ENCODE measurements around the gene FMNL2.

FMNL2 gene

GRCh38 chr2:152583512-152584229, 248.7 kb downstream of the FMNL2 start:
- DNase-seq (ENCODE audit: low spot score), result no peak

DNA sequence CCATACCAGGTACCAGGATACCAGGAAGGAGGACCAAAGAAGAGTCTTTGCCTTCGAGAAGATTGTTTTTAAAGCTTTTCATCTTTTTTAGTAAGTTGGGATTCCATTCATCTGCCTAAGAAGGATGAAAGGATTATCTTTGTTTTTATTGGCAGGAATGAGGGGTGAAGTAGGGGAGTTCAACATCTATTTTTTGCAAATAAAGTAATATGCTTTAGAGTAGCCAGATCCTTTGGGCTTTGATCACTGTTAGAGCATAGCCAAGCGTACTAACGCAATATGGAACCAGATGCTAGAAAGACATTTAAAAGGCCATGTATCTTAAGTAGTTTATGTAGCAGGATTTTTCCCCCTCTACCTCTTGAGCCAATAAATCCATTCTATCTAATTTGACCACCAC, 249.3 kb downstream of the FMNL2 start:
- DNase-seq (ENCODE audit: low spot score), result no peak

DNA sequence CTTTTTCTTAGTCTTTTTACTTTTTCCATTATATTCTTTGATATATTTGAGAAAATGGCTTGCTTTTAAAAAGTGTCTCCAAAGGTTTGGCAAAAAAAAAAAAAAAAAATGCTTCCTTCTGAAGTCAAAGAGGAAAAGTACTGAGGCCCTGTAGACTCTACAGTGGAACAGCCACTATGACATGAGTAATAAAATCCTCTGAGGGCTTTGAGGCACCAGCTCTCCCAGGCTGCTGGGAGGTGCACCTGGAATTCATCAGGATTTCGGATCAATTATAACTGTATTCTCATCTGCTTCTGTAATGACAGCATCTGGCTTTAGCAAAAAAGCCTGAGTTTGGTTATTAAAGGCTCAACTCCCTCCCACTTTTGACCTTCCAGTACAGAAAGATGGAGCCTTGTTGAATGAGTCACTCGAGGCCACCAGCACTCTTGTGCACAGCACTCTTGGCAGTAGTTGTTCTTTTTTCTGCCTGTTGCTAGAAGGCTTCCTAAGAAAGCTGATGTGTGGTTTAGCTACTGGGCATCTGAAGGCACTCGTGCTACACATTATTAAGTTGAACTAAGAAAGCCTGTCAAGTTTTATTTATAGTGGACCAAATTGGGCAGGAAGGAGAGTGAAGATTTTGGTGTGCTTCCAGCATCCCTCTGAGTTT, 251.0 kb downstream of the FMNL2 start:
- no peak for DNase-seq (ENCODE audit: low spot score)

DNA sequence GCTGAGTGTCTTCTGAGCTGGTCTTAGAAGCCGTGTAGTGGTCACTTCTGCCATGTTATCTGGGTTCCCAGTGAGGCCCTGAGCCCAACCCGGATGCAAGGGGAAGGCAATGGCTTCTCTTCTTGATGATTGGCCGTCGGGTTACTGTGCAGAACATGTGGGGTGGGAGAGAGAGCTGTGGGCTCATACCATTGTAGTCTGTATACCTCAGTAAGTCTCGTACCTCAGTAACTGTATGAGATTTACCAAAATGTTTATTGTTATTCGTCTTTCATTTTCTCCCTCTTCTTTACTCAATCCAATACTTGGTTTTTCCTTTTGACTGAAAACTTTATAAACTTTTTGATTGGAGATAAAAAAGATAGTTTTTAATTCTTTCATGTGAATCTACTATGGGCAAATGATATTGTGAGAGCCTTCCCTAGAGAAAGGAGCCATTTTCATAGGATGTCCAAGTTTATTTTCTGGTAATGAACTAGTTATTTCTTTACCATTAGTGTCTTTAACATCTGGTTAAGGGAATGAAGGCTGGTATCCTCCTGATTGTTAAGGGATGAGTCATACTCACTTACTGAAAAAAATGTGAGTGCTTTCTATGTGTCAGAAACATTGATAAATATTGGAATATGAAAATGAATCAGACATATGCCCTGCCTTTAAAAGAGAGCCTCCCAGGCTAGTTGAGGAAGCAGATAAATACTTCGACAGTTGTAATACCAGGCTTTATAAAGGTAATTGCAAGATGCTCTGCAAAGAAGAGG, 252.4 kb downstream of the FMNL2 start:
- DNase-seq (ENCODE audit: low spot score), result no peak

DNA sequence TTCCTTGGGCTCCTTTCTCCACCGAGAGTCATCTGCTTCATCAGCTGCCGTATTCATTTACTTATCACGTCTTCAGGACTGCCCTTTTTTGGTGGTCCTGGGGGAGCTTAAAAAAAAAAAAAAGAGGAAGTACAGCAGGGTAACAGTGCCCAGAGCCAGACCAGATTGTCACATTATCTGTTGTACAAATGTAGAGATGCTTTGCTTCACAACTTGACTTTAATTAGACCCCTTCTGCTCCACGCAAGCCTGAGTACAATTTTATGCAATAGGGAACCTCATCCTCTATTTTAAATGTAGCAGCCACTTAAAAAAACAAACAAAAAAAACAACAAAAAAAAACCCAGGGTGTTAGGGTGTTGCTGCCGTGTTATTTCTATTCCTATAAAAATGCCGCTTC, 254.0 kb downstream of the FMNL2 start:
- DNase-seq (ENCODE audit: low spot score), result no peak

- no peak for DNase-seq (ENCODE audit: low spot score)
These were observed 259.2 kb downstream of the FMNL2 start for GRCh38 chr2:152594022-152594766.

- DNase-seq (ENCODE audit: low spot score), result no peak
These were observed 259.8 kb downstream of the FMNL2 start for GRCh38 chr2:152594792-152595191.

- no peak for DNase-seq (ENCODE audit: low spot score)
These were observed 264.2 kb downstream of the FMNL2 start for GRCh38 chr2:152598975-152599759.

GRCh38 chr2:152600051-152600657, 265.2 kb downstream of the FMNL2 start:
- DNase-seq (ENCODE audit: low spot score), result no peak

DNA sequence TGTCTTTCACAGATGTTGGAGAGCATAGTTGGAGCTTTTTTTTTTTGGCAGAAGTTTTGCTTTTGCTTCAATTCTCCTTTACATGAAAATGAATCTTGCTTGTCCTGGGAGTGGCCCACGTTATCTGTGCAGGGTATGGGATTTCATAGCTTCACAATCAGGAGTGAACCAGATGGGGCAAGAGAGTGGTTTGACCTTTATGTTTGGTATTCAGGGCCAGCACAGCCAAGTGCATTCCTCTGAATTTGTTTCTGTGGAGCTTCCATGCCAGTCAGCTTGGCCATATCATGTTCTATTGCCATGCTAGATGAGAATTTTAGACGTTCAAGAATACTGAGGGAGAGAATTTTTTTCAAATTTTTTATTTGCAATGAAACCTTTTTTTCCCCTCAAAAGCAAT, 265.7 kb downstream of the FMNL2 start:
- no peak for DNase-seq (ENCODE audit: low spot score)

DNA sequence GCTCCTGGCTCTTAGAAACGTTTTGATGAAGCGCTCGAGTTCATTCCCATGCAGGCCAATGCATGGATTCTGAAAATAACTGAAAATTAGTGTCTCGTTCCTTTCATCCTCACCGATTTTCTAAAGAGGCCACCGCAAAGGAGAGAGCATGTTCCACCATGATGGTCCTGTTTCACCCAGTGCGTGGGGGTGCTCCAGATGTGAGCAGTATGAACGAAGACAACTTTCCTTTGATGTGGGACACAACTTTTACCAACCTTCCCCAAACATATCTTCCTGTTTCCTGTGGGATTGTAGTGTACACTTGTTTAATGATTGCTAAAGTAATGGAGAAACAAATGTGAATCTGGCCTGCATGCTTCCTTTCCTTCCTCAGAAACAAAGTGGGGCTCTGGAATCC, 267.8 kb downstream of the FMNL2 start:
- DNase-seq (ENCODE audit: low spot score), result no peak

- no peak for DNase-seq (ENCODE audit: low spot score)
These were observed 268.2 kb downstream of the FMNL2 start for GRCh38 chr2:152603166-152603565.

DNA sequence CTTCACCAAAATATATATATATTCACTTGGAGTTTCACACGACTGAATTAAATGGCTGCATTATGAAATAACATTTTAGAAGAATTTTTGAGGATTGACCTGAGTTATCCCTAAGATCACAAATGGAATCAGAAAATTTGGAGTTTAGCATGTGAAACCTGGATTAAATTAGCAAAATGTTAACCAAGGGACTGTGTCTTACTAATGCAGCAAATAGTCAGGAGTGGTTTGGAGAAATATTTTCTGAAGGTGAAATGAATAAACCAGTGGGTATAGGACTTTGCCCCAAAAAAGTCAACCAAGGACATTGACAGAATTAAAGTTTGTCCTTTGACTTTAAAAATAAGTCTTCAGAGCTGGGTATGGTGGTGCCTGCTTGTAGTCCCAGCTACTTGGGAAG, 271.1 kb downstream of the FMNL2 start:
- DNase-seq (ENCODE audit: low spot score), result no peak

GRCh38 chr2:152606941-152607340, 272.0 kb downstream of the FMNL2 start:
- DNase-seq (ENCODE audit: low spot score), result no peak

- DNase-seq (ENCODE audit: low spot score), result no peak
These were observed 272.9 kb downstream of the FMNL2 start for GRCh38 chr2:152607793-152608300.

GRCh38 chr2:152609154-152609553, 274.2 kb downstream of the FMNL2 start:
- DNase-seq (ENCODE audit: low spot score), result no peak

- DNase-seq (ENCODE audit: low spot score), result no peak
These were observed 274.7 kb downstream of the FMNL2 start for GRCh38 chr2:152609699-152610098.

GRCh38 chr2:152611458-152612231, 276.7 kb downstream of the FMNL2 start:
- no peak for DNase-seq (ENCODE audit: low spot score)

DNA sequence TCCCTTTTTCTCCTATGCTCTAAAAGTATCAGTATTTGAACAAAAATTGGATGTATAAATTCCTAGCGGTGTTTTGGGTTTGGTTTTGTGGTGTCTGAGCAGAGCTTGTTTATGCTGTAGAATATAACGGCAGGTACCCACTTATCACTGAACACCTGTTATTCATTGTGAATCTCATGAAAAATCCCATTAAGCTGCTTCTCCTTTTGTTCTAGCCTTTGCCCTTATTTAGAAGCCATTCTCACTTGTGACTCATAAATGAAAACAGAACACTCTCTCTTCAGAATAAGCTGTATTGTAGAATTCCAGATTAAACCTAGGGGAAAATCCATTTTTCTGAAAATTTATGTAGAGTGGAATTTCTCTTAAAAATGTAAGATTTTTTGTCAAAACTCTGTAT, 278.3 kb downstream of the FMNL2 start:
- DNase-seq (ENCODE audit: low spot score), result no peak

DNA sequence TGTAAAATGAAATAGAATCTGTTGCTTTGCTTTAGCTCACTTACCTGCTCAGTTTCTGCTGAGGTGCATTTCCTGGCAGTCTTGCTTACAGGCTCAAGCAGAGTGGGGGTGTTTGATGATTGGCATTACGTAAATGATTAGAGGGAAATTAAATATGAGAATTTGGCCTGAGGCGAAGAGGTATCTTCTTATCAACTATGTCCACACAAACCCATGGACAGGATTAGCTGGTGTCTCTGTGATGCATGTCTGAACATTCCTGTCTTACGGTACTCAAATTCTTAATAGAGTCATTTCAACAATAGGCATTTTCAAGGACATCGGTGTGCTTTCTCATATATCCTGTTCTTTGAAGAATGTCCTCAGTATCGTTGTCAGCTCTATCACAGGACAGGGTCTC, 280.2 kb downstream of the FMNL2 start:
- no peak for DNase-seq (ENCODE audit: low spot score)

Measured in CD4-positive, alpha-beta T cell treated with Interleukin-6 at 100 ng/mL for 8 hours (primary cell).